Omental fat pad (tissue), 4 donors: Measurements from ENCODE around the gene RECQL5. TPM values are rescaled to one million over a fixed set of nuclear protein-coding genes. Genes with fewer than 3 reads are reported as not detected.

Experiments
- ATAC-seq: fragments of 150-250 bp; one replicate; pipeline ENCODE4 v1.9.1; 2016; ENCODE audit warnings: mild to moderate bottlenecking, moderate library complexity; ENCODE audit not compliant: low FRiP score
- DNase-seq: peaks from one replicate; pipeline ENCODE4 v3.0.0-alpha.2; 2019; ENCODE audit warnings: low spot score
- total RNA-seq, 4 donors: library from RNA; depleted of rRNA; stranded (reverse); fragments of >200 nt; gene quantifications; one replicate each; pipeline ENCODE4 v1.1.0, GENCODE V29; 2016
- TF ChIP-seq, protein P1 (sequence below), 3 donors: fragments of 450-650 bp; IDR thresholded peaks; one replicate each; pipeline ENCODE4 v1.5.1; 2016 to 2017; ENCODE audit warnings: antibody characterized with exemption in 3 of 3, mild to moderate bottlenecking in 3 of 3, moderate library complexity in 2 of 3

RECQL5 gene
- total RNA-seq, 4 donors from 2014 or later, result 10.9 to 20.6 (median 13.3) TPM

DNA sequence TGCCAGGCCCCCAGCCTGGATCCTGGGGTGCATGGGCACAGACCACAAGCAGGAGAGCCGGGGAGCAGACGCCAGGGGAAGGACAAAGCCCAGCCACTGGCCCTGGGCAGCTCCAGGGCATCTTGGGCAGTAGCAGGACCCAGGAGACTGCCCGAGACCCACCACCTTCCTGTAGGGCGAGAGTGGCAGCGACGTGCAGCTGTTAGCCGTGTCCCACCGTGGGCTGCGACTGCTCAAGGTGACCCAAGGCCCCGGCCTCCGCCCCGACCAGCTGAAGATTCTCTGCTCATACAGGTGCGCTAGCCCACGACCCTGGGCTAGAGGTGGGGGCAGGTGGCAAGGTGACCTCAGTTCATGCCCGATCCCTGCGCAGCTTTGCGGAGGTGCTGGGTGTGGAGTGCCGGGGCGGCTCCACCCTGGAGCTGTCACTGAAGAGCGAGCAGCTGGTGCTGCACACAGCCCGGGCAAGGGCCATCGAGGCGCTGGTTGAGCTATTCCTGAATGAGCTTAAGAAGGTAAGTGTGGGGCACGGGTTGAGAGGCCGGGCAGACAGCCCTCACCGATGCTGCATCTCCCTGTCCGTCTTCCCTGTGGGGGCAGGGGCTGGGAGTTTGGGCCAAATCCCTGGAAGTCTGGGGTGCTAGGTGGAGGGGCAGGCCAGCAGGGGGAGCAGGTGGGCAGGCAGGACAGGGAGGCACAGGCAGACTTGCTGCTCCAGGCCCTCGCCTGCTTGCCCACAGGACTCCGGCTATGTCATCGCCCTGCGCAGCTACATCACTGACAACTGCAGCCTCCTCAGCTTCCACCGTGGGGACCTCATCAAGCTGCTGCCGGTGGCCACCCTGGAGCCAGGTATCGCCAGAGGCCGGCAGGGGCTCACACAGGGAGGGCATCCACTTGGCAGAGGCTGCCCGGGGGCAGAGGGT, 47.2 kb downstream of the RECQL5 start:
- TF ChIP-seq, protein P1, sequence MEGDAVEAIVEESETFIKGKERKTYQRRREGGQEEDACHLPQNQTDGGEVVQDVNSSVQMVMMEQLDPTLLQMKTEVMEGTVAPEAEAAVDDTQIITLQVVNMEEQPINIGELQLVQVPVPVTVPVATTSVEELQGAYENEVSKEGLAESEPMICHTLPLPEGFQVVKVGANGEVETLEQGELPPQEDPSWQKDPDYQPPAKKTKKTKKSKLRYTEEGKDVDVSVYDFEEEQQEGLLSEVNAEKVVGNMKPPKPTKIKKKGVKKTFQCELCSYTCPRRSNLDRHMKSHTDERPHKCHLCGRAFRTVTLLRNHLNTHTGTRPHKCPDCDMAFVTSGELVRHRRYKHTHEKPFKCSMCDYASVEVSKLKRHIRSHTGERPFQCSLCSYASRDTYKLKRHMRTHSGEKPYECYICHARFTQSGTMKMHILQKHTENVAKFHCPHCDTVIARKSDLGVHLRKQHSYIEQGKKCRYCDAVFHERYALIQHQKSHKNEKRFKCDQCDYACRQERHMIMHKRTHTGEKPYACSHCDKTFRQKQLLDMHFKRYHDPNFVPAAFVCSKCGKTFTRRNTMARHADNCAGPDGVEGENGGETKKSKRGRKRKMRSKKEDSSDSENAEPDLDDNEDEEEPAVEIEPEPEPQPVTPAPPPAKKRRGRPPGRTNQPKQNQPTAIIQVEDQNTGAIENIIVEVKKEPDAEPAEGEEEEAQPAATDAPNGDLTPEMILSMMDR (IDR thresholded peaks at IDR 0.05), result no peak
- no peak for DNase-seq
- ATAC-seq, result no peak

DNA sequence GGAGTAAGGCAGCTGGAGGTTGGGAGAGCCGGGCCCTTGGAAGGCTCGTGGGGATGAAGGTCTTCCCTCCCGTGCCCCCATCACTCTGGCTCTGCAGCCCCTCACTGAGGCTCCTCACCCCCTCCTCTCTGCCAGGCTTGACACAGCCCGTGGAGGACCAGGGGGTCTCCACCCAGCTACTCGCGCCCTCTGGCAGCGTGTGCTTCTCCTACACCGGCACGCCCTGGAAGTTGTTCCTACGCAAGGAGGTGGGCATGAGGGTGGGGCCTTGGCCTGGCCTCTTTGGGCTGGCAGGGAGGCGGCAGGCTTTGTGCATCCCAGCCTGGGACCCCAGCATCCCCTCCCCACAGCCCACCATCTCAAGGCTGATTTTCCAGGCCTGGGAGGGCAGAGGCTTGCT, 49.3 kb downstream of the RECQL5 start:
- DNase-seq (no peak), ATAC-seq (no peak)
- TF ChIP-seq, protein P1 (IDR thresholded peaks at IDR 0.05), result no peak

DNA sequence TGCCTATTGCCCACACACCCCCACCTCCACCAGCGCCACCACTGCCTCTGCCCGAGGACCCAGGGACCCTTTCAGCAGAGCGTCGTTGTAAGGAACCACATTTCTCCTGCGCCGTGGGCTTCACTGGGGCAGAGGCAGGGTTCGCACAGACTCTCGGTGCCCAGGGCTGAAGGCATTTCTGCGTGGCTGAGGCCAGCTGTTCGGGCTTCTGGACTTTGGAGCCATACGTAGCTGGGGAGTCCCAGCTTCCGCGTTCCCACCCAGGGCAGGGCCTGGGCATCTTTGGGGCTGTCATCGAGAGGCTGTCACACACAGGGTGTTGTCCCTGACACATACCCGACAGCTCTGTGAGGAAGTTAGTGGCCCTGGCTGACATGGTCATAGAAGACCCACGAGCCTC, 49.7 kb downstream of the RECQL5 start:
- ATAC-seq (no peak), DNase-seq (no peak)
- TF ChIP-seq, protein P1 (IDR thresholded peaks at IDR 0.05), result no peak

DNA sequence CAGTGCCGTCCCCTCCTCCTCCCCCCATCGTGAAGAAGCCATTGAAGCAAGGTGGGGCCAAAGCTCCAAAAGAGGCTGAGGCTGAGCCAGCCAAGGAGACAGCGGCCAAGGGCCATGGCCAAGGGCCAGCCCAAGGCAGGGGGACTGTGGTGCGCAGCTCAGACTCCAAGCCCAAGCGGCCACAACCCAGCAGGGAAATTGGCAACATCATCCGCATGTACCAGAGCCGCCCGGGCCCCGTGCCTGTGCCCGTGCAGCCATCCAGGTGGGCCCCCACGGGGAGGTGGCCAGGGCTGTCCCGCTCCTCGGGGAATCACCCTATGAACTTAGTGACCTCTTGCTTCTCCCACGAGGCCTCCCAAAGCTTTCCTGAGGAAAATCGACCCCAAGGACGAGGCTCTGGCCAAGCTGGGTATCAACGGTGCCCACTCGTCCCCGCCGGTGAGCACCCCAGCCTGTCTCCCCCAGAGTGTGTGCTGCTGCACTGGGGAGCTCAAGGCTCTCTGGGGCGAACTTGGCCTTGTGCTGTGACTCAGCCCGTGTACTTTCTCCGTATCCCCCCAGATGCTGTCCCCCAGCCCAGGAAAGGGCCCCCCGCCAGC, 50.3 kb downstream of the RECQL5 start:
- ATAC-seq (no peak), DNase-seq (no peak)
- TF ChIP-seq, protein P1 (IDR thresholded peaks at IDR 0.05), result no peak

DNA sequence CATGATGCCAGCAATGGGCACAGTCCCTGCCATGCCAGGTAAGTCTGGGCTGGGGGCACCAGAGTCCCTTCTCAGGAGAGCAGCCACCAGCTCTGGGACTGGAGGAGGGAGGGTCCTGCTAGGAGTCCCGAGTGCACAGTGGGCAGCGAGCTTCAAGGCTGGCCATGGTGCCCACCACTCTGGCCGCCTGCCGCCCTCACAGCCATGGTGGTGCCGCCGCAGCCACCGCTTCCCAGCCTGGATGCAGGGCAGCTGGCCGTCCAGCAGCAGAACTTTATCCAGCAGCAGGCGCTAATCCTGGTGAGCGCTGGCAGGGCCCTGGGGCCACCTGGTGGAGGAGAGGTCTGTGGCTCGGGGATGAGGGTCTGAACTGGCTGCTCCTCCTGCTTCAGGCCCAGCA, 51.7 kb downstream of the RECQL5 start:
- no peak for ATAC-seq
- TF ChIP-seq, protein P1 (IDR thresholded peaks at IDR 0.05), result no peak
- DNase-seq, result no peak

DNA sequence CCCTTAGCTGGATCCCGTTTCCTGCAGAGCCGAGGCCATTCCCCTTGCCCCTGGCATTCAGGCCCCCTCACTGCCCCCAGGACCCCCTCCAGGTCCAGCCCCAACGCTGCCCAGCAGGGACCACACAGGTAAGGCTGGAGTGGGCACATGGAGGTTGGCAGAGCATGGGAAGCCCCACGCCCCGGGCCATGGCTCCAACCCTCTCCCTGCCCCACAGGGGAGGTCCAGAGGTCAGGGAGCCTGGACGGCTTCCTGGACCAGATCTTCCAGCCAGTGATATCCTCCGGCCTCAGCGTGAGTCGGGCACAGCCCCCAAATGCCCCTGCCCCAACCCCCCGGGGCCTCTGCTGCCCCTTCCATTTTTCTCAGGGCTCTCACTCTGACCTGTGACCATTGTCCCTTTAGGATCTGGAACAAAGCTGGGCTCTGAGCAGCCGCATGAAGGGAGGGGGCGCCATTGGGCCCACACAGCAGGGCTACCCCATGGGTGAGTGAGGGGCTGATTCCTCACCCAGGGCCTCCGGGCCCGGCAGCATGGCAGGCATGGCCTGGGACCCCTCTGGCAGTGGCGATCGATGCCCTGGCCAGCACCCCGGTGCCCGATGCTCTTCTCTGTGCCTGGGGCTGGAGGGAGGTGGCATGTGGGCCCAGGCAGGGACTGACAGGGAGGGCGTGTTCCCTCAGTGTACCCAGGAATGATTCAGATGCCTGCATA, 52.2 kb downstream of the RECQL5 start:
- DNase-seq, result no peak

More for the DNA sequence above, 52.2 kb downstream of the RECQL5 start:
- TF ChIP-seq, protein P1 (IDR thresholded peaks at IDR 0.05), result no peak
- no peak for ATAC-seq
